HepG2 (cell line): Measurements from ENCODE around the gene AP2S1.

Source experiments
- CTCF ChIP-seq: sonication (generic); formaldehyde crosslinking; IDR thresholded peaks from 2 replicates; pipeline ENCODE4 v1.5.0; 2020; ENCODE audit warnings: mild to moderate bottlenecking, missing genetic modification reagents, moderate library complexity
- ZNF136 ChIP-seq: sonication (generic); formaldehyde crosslinking; IDR thresholded peaks from 2 replicates; pipeline ENCODE4 v1.8.1; 2022; ENCODE audit warnings: low read depth, mild to moderate bottlenecking, moderate library complexity, missing genetic modification reagents

GRCh38 chr19:46860125-46860845, 9.6 kb upstream of the AP2S1 start:
- TF ChIP-seq ZNF136 (CRISPR knock-in tag) (peak; percentile 76; the same call in 1 of the 2 replicates), CTCF (CRISPR knock-in tag) (0 out of 2 replicates have a peak, but pooled peaks have one; percentile 16)
